Erythroblast (primary cell): ENCODE results near the gene UHRF2.
"Not testable (repeated sequence)": the region's sequence is repeated elsewhere in the genome, so short reads cannot be mapped to it uniquely, and the experiment has no call there.

Source experiments
- DNase-seq, 2 experiments: peaks; one replicate each; lab custom pipeline; 2025; lab: John Stamatoyannopoulos, UW
- GATA1 ChIP-seq: IDR thresholded peaks from 2 replicates; pipeline ENCODE4 v1.6.1; 2011; ENCODE audit warnings: low read depth, mild to moderate bottlenecking, control low read depth, low read length, moderate library complexity
- POLR2A ChIP-seq: IDR thresholded peaks from 2 replicates; pipeline ENCODE4 v1.6.1; 2011; ENCODE audit warnings: mild to moderate bottlenecking, low read length

The UHRF2 gene

GRCh38 chr9:6484210-6484609 is 71.2 kb downstream of the UHRF2 start:
- TF ChIP-seq GATA1, result no peak
- TF ChIP-seq POLR2A, result no peak
- DNase-seq, result no peak

GRCh38 chr9:6488395-6488794 is 75.4 kb downstream of the UHRF2 start:
- TF ChIP-seq POLR2A, result no peak
- TF ChIP-seq GATA1, result no peak
- peak; percentile 9 to 13 for DNase-seq

- TF ChIP-seq POLR2A (no peak), GATA1 (no peak)
- no peak for DNase-seq
These were observed 76.1 kb downstream of the UHRF2 start for GRCh38 chr9:6489099-6489498.

GRCh38 chr9:6490863-6491262 is 77.9 kb downstream of the UHRF2 start:
- DNase-seq, result no peak
- no peak for TF ChIP-seq GATA1
- no peak for TF ChIP-seq POLR2A

- DNase-seq, result no peak
- TF ChIP-seq GATA1 (no peak), POLR2A (no peak)
These were observed 82.5 kb downstream of the UHRF2 start for GRCh38 chr9:6495466-6495865.

- no peak for DNase-seq
- no peak for TF ChIP-seq GATA1
- no peak for TF ChIP-seq POLR2A
These were observed 86.0 kb downstream of the UHRF2 start for GRCh38 chr9:6498982-6499381.

- DNase-seq, result no peak
- TF ChIP-seq POLR2A, result no peak
- TF ChIP-seq GATA1, result no peak
These were observed 88.7 kb downstream of the UHRF2 start for GRCh38 chr9:6501526-6502210.

GRCh38 chr9:6502399-6502798 is 89.4 kb downstream of the UHRF2 start:
- TF ChIP-seq POLR2A, result no peak
- TF ChIP-seq GATA1, result no peak
- no peak for DNase-seq

GRCh38 chr9:6506571-6506970 is 93.6 kb downstream of the UHRF2 start:
- DNase-seq, result no peak
- no peak for TF ChIP-seq POLR2A
- TF ChIP-seq GATA1, result no peak

- no peak for TF ChIP-seq GATA1
- TF ChIP-seq POLR2A, result no peak
These were observed 99.2 kb downstream of the UHRF2 start for GRCh38 chr9:6512085-6512657.

GRCh38 chr9:6522263-6522662 is 109.3 kb downstream of the UHRF2 start:
- TF ChIP-seq POLR2A (no peak), GATA1 (no peak)
- DNase-seq, result no peak

More at GRCh38 chr9:6512085-6512657, 99.2 kb downstream of the UHRF2 start:
- DNase-seq, result no peak

GRCh38 chr9:6525326-6526045 is 112.5 kb downstream of the UHRF2 start:
- DNase-seq, result no peak
- TF ChIP-seq POLR2A (no peak), GATA1 (no peak)

- DNase-seq, result no peak
- no peak for TF ChIP-seq GATA1
- TF ChIP-seq POLR2A, result no peak
These were observed 122.6 kb downstream of the UHRF2 start for GRCh38 chr9:6535594-6535993.

- no peak for TF ChIP-seq POLR2A
- no peak for TF ChIP-seq GATA1
- no peak for DNase-seq
These were observed 125.7 kb downstream of the UHRF2 start for GRCh38 chr9:6538666-6539071.

GRCh38 chr9:6542617-6543016 is 129.6 kb downstream of the UHRF2 start:
- not testable (repeated sequence) for DNase-seq
